ENCODE data around the gene RLBP1. TPM values are rescaled to one million over a fixed set of nuclear protein-coding genes. Genes with fewer than 3 reads are reported as not detected.

Gene RLBP1
- total RNA-seq, 2 donors from 2014 or later, result not detected

- DNase-seq (ENCODE audit: low spot score) (no peak), ATAC-seq (ENCODE audit: insufficient number of reproducible peaks, low FRiP score, low read depth) (no peak)
- Histone ChIP-seq H3K27me3 (replicated peaks; ENCODE audit: insufficient read depth) (no peaks in the 10 kb centered on the region), H3K9me3 (no peaks in the 10 kb centered on the region), H3K36me3 (no peaks in the 10 kb centered on the region), H3K4me1 (ENCODE audit: control insufficient read depth in 1 of 2, low read depth in 2 of 2) (no peaks in the 10 kb centered on the region), H3K27ac (no peak overlapping the region), H3K4me3 (no peak overlapping the region)
- TF ChIP-seq, protein P1, sequence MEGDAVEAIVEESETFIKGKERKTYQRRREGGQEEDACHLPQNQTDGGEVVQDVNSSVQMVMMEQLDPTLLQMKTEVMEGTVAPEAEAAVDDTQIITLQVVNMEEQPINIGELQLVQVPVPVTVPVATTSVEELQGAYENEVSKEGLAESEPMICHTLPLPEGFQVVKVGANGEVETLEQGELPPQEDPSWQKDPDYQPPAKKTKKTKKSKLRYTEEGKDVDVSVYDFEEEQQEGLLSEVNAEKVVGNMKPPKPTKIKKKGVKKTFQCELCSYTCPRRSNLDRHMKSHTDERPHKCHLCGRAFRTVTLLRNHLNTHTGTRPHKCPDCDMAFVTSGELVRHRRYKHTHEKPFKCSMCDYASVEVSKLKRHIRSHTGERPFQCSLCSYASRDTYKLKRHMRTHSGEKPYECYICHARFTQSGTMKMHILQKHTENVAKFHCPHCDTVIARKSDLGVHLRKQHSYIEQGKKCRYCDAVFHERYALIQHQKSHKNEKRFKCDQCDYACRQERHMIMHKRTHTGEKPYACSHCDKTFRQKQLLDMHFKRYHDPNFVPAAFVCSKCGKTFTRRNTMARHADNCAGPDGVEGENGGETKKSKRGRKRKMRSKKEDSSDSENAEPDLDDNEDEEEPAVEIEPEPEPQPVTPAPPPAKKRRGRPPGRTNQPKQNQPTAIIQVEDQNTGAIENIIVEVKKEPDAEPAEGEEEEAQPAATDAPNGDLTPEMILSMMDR (IDR thresholded peaks at IDR 0.05), result no peak
Observed at GRCh38 chr15:89227425-89227824, 6.0 kb upstream of the RLBP1 start.

DNA sequence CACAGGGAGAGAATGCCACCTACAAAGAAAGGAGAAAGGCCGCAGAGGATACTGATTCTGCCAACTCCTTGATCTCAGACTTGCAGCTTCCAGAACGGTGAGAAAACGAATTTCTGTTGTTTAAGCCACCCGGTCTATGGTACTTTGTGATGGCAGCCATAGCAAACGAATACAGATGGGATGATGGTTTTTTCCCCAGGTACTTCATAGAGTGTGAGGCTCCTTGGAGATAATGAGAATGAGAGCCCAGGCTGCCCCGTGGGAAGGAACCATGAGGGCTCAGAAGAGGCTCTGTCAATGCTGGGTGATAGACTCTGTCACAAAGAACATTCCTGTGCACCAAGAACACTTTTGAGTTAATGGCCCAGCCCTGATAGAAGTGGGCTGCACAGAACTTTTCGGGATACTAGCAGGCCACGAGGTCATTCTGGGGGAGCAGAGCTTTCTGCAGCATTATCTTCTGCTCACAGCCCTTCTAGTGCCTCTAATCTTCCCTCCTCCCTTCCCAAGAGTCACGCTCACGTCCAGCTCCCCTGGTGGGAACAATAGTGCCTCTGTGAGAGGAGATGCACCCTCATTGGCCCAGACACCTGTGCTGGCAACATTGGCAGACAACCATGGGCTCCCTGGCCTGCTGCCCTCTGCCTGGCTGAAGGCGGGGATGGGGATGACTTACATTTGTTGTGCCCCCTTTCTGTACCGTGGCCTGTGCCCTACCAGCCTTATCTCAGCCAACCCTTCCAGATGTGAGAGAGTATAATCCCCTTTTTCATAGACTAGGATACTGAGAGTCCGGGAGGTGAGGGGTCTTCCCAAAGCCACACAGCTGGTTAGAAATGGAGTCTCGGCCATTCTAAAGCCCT lies 5.2 kb upstream of the RLBP1 start:
- ATAC-seq (ENCODE audit: insufficient number of reproducible peaks, low FRiP score, low read depth) (no peak), DNase-seq (ENCODE audit: low spot score) (no peak)
- H3K27me3 ChIP-seq (replicated peaks; ENCODE audit: insufficient read depth), result no peaks in the 10 kb centered on the region
- TF ChIP-seq, protein P1 (IDR thresholded peaks at IDR 0.05), result no peak
- H3K9me3 ChIP-seq, result no peaks in the 10 kb centered on the region
- H3K36me3 ChIP-seq, result no peaks in the 10 kb centered on the region
- H3K4me3 ChIP-seq, result no peak overlapping the region
- no peaks in the 10 kb centered on the region for H3K4me1 ChIP-seq (ENCODE audit: control insufficient read depth in 1 of 2, low read depth in 2 of 2)
- H3K27ac ChIP-seq, result no peak overlapping the region

- no peaks in the 10 kb centered on the region for H3K9me3 ChIP-seq
- no peaks in the 10 kb centered on the region for H3K4me1 ChIP-seq (ENCODE audit: control insufficient read depth in 1 of 2, low read depth in 2 of 2)
- H3K27me3 ChIP-seq (replicated peaks; ENCODE audit: insufficient read depth), result no peaks in the 10 kb centered on the region
- H3K4me3 ChIP-seq, result no peak overlapping the region
- H3K36me3 ChIP-seq, result no peaks in the 10 kb centered on the region
- H3K27ac ChIP-seq, result no peak overlapping the region
- TF ChIP-seq, protein P1 (IDR thresholded peaks at IDR 0.05), result no peak
- no peak for DNase-seq (ENCODE audit: low spot score)
- ATAC-seq (ENCODE audit: insufficient number of reproducible peaks, low FRiP score, low read depth), result no peak
Observed at GRCh38 chr15:89225588-89225987, 4.2 kb upstream of the RLBP1 start.

DNA sequence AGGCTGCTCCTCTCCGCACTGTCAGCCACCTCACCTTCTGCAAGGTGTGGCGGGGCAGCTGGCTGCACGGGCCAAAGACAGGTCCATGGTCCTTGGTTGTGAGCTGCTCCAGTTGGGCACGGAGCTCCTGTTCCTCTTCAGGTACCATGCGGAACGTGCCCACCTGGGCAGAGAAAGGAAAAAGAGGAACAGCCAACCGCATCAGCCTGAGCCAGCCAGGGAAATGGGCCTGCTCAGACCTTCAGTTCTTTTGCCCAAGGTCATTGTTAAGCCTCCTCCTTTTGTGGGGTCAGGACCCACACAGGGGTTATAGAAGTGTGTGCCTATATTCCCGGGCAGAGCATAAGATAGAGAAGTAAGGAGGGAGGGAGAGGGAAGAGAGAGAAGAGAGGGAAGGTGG lies 2.8 kb downstream of the RLBP1 start:
- H3K4me3 ChIP-seq, result no peak overlapping the region
- no peaks in the 10 kb centered on the region for H3K4me1 ChIP-seq (ENCODE audit: control insufficient read depth in 1 of 2, low read depth in 2 of 2)
- ATAC-seq (ENCODE audit: insufficient number of reproducible peaks, low FRiP score, low read depth) (no peak), DNase-seq (ENCODE audit: low spot score) (no peak)
- TF ChIP-seq, protein P1 (IDR thresholded peaks at IDR 0.05), result no peak
- no peaks in the 10 kb centered on the region for H3K27me3 ChIP-seq (replicated peaks; ENCODE audit: insufficient read depth)
- H3K36me3 ChIP-seq, result no peaks in the 10 kb centered on the region
- no peaks in the 10 kb centered on the region for H3K9me3 ChIP-seq
- H3K27ac ChIP-seq, result no peak overlapping the region

- H3K4me1 ChIP-seq (ENCODE audit: control insufficient read depth in 1 of 2, low read depth in 2 of 2), result no peaks in the 10 kb centered on the region
- no peaks in the 10 kb centered on the region for H3K27me3 ChIP-seq (replicated peaks; ENCODE audit: insufficient read depth)
- no peaks in the 10 kb centered on the region for H3K9me3 ChIP-seq
- TF ChIP-seq, protein P1 (IDR thresholded peaks at IDR 0.05), result no peak
- no peak overlapping the region for H3K4me3 ChIP-seq
- no peaks in the 10 kb centered on the region for H3K36me3 ChIP-seq
- H3K27ac ChIP-seq, result no peak overlapping the region
- ATAC-seq (ENCODE audit: insufficient number of reproducible peaks, low FRiP score, low read depth) (no peak), DNase-seq (ENCODE audit: low spot score) (no peak)
Observed at GRCh38 chr15:89217686-89218376, 3.5 kb downstream of the RLBP1 start.

All from thoracic aorta (tissue), 2 donors.